Parathyroid adenoma (tissue), 2 donors: ENCODE data around the gene BLTP2.

Experiments used
- H2AFZ ChIP-seq: fragments of 300-600 bp; sonication (generic); one replicate; pipeline ENCODE4 v1.7.0; 2017; ENCODE audit warnings: antibody characterized with exemption, mild to moderate bottlenecking
- H3K27ac ChIP-seq: fragments of 300-600 bp; sonication (generic); one replicate; pipeline ENCODE4 v1.7.0; 2017
- H3K27me3 ChIP-seq: fragments of 300-600 bp; sonication (generic); one replicate; pipeline ENCODE4 v1.7.0; 2017; ENCODE audit warnings: low read length; ENCODE audit not compliant: control insufficient read depth, insufficient read depth
- H3K36me3 ChIP-seq: fragments of 300-600 bp; sonication (generic); one replicate; pipeline ENCODE4 v1.7.0; 2017; ENCODE audit warnings: low read length; ENCODE audit not compliant: control insufficient read depth, insufficient read depth
- H3K4me1 ChIP-seq: fragments of 300-600 bp; sonication (generic); one replicate; pipeline ENCODE4 v1.7.0; 2017; ENCODE audit warnings: control low read depth
- H3K4me2 ChIP-seq: fragments of 300-600 bp; sonication (generic); one replicate; pipeline ENCODE4 v1.7.0; 2017; ENCODE audit warnings: low read length
- H3K4me3 ChIP-seq: fragments of 300-600 bp; sonication (generic); one replicate; pipeline ENCODE4 v1.7.0; 2017; ENCODE audit warnings: low read depth, low read length
- H3K79me2 ChIP-seq: fragments of 300-600 bp; sonication (generic); one replicate; pipeline ENCODE4 v1.7.0; 2017; ENCODE audit warnings: control low read depth
- H3K9ac ChIP-seq: fragments of 300-600 bp; sonication (generic); one replicate; pipeline ENCODE4 v1.7.0; 2017; ENCODE audit warnings: mild to moderate bottlenecking
- H3K9me3 ChIP-seq: fragments of 300-600 bp; sonication (generic); one replicate; pipeline ENCODE4 v1.7.0; 2017; ENCODE audit warnings: low read length; ENCODE audit not compliant: control insufficient read depth
- TF ChIP-seq, protein P1 (sequence below): fragments of 300-600 bp; sonication (generic); IDR thresholded peaks from one replicate; pipeline ENCODE4 v1.7.0; 2017; ENCODE audit warnings: antibody characterized with exemption, mild to moderate bottlenecking
- donor health status: primary hyperparathyroidism.

BLTP2 gene

GRCh38 chr17:28597606-28598383 lies 47.2 kb downstream of the BLTP2 start:
- no peak overlapping the region for H3K4me2 ChIP-seq
- H3K9ac ChIP-seq = no peak overlapping the region
- H3K4me3 ChIP-seq = no peak overlapping the region
- no peaks in the 10 kb centered on the region for H3K27me3 ChIP-seq
- TF ChIP-seq, protein P1, sequence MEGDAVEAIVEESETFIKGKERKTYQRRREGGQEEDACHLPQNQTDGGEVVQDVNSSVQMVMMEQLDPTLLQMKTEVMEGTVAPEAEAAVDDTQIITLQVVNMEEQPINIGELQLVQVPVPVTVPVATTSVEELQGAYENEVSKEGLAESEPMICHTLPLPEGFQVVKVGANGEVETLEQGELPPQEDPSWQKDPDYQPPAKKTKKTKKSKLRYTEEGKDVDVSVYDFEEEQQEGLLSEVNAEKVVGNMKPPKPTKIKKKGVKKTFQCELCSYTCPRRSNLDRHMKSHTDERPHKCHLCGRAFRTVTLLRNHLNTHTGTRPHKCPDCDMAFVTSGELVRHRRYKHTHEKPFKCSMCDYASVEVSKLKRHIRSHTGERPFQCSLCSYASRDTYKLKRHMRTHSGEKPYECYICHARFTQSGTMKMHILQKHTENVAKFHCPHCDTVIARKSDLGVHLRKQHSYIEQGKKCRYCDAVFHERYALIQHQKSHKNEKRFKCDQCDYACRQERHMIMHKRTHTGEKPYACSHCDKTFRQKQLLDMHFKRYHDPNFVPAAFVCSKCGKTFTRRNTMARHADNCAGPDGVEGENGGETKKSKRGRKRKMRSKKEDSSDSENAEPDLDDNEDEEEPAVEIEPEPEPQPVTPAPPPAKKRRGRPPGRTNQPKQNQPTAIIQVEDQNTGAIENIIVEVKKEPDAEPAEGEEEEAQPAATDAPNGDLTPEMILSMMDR = no peak
- no peaks in the 10 kb centered on the region for H3K9me3 ChIP-seq
- H3K79me2 ChIP-seq = no peaks in the 10 kb centered on the region
- H3K4me1 ChIP-seq = peaks cover 5% of the 10 kb centered on the region
- H2AFZ ChIP-seq = peak overlapping the region; percentile 96
- no peak overlapping the region for H3K27ac ChIP-seq
- H3K36me3 ChIP-seq = no peaks in the 10 kb centered on the region
